ENCODE measurements around the gene ELAPOR2. TPM values are rescaled to one million over a fixed set of nuclear protein-coding genes. Genes with fewer than 3 reads are reported as not detected.

The ELAPOR2 gene
- polyA plus RNA-seq, 1 donor (not counting 4 experiments of a cell fraction or from before 2014, with no cell fraction given), result 3.3 TPM

- Histone ChIP-seq H3K4me1 (ENCODE audit: control insufficient read depth, extremely low read depth, insufficient read depth, low read length) (no peaks in the 10 kb centered on the region), H3K9me1 (ENCODE audit: control insufficient read depth, extremely low read depth, insufficient read depth, low read length) (no peaks in the 10 kb centered on the region)
- no peak for TF ChIP-seq EZH2 (IDR thresholded peaks at IDR 0.05; ENCODE audit: low read length)
- TF ChIP-seq, protein P1, sequence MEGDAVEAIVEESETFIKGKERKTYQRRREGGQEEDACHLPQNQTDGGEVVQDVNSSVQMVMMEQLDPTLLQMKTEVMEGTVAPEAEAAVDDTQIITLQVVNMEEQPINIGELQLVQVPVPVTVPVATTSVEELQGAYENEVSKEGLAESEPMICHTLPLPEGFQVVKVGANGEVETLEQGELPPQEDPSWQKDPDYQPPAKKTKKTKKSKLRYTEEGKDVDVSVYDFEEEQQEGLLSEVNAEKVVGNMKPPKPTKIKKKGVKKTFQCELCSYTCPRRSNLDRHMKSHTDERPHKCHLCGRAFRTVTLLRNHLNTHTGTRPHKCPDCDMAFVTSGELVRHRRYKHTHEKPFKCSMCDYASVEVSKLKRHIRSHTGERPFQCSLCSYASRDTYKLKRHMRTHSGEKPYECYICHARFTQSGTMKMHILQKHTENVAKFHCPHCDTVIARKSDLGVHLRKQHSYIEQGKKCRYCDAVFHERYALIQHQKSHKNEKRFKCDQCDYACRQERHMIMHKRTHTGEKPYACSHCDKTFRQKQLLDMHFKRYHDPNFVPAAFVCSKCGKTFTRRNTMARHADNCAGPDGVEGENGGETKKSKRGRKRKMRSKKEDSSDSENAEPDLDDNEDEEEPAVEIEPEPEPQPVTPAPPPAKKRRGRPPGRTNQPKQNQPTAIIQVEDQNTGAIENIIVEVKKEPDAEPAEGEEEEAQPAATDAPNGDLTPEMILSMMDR (optimal IDR thresholded peaks at IDR 0.05 in 1 of 3, IDR thresholded peaks at IDR 0.05 in 1 of 3, conservative IDR thresholded peaks at IDR 0.05 in 1 of 3; ENCODE audit: extremely low read depth in 1 of 3, insufficient read depth in 2 of 3, low read length in 3 of 3), result no peak
Measured at GRCh38 chr7:87082675-87083074, 23.2 kb upstream of the ELAPOR2 start.

GRCh38 chr7:87075671-87076404 is 16.4 kb upstream of the ELAPOR2 start:
- H3K4me2 ChIP-seq (ENCODE audit: control insufficient read depth, extremely low read depth, insufficient read depth, low read depth, low read length), result no peak overlapping the region
- H3K4me3 ChIP-seq (ENCODE audit: control insufficient read depth in 2 of 3, extremely low read depth in 1 of 3, insufficient read depth in 2 of 3, low read depth in 1 of 3, low read length in 3 of 3), result no peak overlapping the region
- H4K20me1 ChIP-seq (ENCODE audit: control insufficient read depth, extremely low read depth, insufficient read depth, low read length), result no peaks in the 10 kb centered on the region
- no peaks in the 10 kb centered on the region for H3K27me3 ChIP-seq (ENCODE audit: control insufficient read depth, extremely low read depth, insufficient read depth, low read length)
- H3K4me1 ChIP-seq (ENCODE audit: control insufficient read depth, extremely low read depth, insufficient read depth, low read length), result no peaks in the 10 kb centered on the region
- no peak overlapping the region for H2AFZ ChIP-seq (ENCODE audit: control insufficient read depth, low read length)
- no peaks in the 10 kb centered on the region for H3K9me3 ChIP-seq (ENCODE audit: control insufficient read depth, low read depth, low read length)
- H3K9me1 ChIP-seq (ENCODE audit: control insufficient read depth, extremely low read depth, insufficient read depth, low read length), result no peaks in the 10 kb centered on the region
- no peaks in the 10 kb centered on the region for H3K36me3 ChIP-seq (ENCODE audit: control insufficient read depth in 2 of 2, extremely low read depth in 1 of 2, insufficient read depth in 2 of 2, low read length in 2 of 2)
- no peak overlapping the region for H3K9ac ChIP-seq (ENCODE audit: control insufficient read depth, extremely low read depth, insufficient read depth, low read length)
- dilution Hi-C loops (cut with MboI; ENCODE audit: extremely low pct_ligation_motif_present, low sequenced_read_pairs), result no loop called here
- DNase-seq (ENCODE audit: low read depth, low spot score) (no peak), FAIRE-seq (no peak)
- H3K27ac ChIP-seq (ENCODE audit: control insufficient read depth, insufficient read depth, low read length), result no peak overlapping the region
- no peak for TF ChIP-seq EZH2 (IDR thresholded peaks at IDR 0.05; ENCODE audit: low read length)
- TF ChIP-seq, protein P1 (optimal IDR thresholded peaks at IDR 0.05 in 1 of 3, IDR thresholded peaks at IDR 0.05 in 1 of 3, conservative IDR thresholded peaks at IDR 0.05 in 1 of 3; ENCODE audit: extremely low read depth in 1 of 3, insufficient read depth in 2 of 3, low read length in 3 of 3), result no peak
- H3K79me2 ChIP-seq (ENCODE audit: control insufficient read depth, insufficient read depth, low read length), result no peaks in the 10 kb centered on the region

More at GRCh38 chr7:87082675-87083074, 23.2 kb upstream of the ELAPOR2 start:
- Histone ChIP-seq H3K4me3 (ENCODE audit: control insufficient read depth in 2 of 3, extremely low read depth in 1 of 3, insufficient read depth in 2 of 3, low read depth in 1 of 3, low read length in 3 of 3) (no peak overlapping the region), H3K79me2 (ENCODE audit: control insufficient read depth, insufficient read depth, low read length) (no peaks in the 10 kb centered on the region), H3K27ac (ENCODE audit: control insufficient read depth, insufficient read depth, low read length) (no peak overlapping the region), H3K9me3 (ENCODE audit: control insufficient read depth, low read depth, low read length) (no peaks in the 10 kb centered on the region), H3K4me2 (ENCODE audit: control insufficient read depth, extremely low read depth, insufficient read depth, low read depth, low read length) (no peak overlapping the region), H3K9ac (ENCODE audit: control insufficient read depth, extremely low read depth, insufficient read depth, low read length) (no peak overlapping the region), H4K20me1 (ENCODE audit: control insufficient read depth, extremely low read depth, insufficient read depth, low read length) (no peaks in the 10 kb centered on the region), H3K27me3 (ENCODE audit: control insufficient read depth, extremely low read depth, insufficient read depth, low read length) (no peaks in the 10 kb centered on the region), H2AFZ (ENCODE audit: control insufficient read depth, low read length) (no peak overlapping the region), H3K36me3 (ENCODE audit: control insufficient read depth in 2 of 2, extremely low read depth in 1 of 2, insufficient read depth in 2 of 2, low read length in 2 of 2) (no peaks in the 10 kb centered on the region)
- dilution Hi-C loops (cut with MboI; ENCODE audit: extremely low pct_ligation_motif_present, low sequenced_read_pairs), result no loop called here
- DNase-seq (ENCODE audit: low read depth, low spot score), result no peak
- no peak for FAIRE-seq

Measured in keratinocyte (primary cell).